Neural cell (in vitro differentiated cells): ENCODE measurements around the gene BNC2. TPM values are rescaled to one million over a fixed set of nuclear protein-coding genes. Genes with fewer than 3 reads are reported as not detected.

Source experiments
- H2AFZ ChIP-seq: fragments of 200-600, 300-800 bp; sonication (generic), shearing (Covaris generic); 2 replicates; pipeline ENCODE4 v1.6.0; 2014; ENCODE audit warnings: low read depth, mild to moderate bottlenecking, antibody characterized with exemption, low read length, moderate library complexity
- H3F3A ChIP-seq: fragments of 200-600 bp; shearing (Covaris generic); 2 replicates; pipeline ENCODE4 v1.6.1; 2016; ENCODE audit warnings: mild to moderate bottlenecking, moderate library complexity, mixed read lengths, antibody characterized with exemption, low read length; ENCODE audit not compliant: insufficient read depth, poor library complexity, severe bottlenecking
- H3K27ac ChIP-seq: fragments of 200-600, 300-800 bp; sonication (generic), shearing (Covaris generic); 2 replicates; pipeline ENCODE4 v1.5.1; 2014; ENCODE audit warnings: mild to moderate bottlenecking, low read length, moderate library complexity
- H3K27me3 ChIP-seq: fragments of 300-800, 200-600 bp; sonication (generic), shearing (Covaris generic); 2 replicates; pipeline ENCODE4 v1.6.0; 2014; ENCODE audit warnings: mild to moderate bottlenecking, low read depth, low read length, moderate library complexity; ENCODE audit not compliant: insufficient read depth
- H3K36me3 ChIP-seq: fragments of 300-800, 200-600 bp; sonication (generic), shearing (Covaris generic); 2 replicates; pipeline ENCODE4 v1.5.1; 2014; ENCODE audit warnings: mild to moderate bottlenecking, antibody characterized with exemption, low read length, moderate library complexity; ENCODE audit not compliant: insufficient read depth
- H3K4me2 ChIP-seq: fragments of 300-800, 200-600 bp; sonication (generic), shearing (Covaris generic); 2 replicates; pipeline ENCODE4 v1.6.0; 2014; ENCODE audit warnings: mild to moderate bottlenecking, low read length
- H3K4me3 ChIP-seq: fragments of 300-800, 200-600 bp; sonication (generic), shearing (Covaris generic); 2 replicates; pipeline ENCODE4 v1.5.1; 2014; ENCODE audit warnings: mild to moderate bottlenecking, low read length, moderate library complexity
- H3K79me2 ChIP-seq: fragments of 200-600 bp; shearing (Covaris generic); replicated peaks from 2 replicates; pipeline ENCODE4 v1.6.0; 2014; ENCODE audit warnings: mild to moderate bottlenecking, low read length, moderate library complexity; ENCODE audit not compliant: insufficient read depth
- H3K9ac ChIP-seq: fragments of 300-800, 200-600 bp; sonication (generic), shearing (Covaris generic); 2 replicates; pipeline ENCODE4 v1.6.1; 2016; ENCODE audit warnings: mild to moderate bottlenecking, low read length, mixed read lengths
- H3K9me2 ChIP-seq: fragments of 200-600 bp; shearing (Covaris generic); 2 replicates; pipeline ENCODE4 v1.6.1; 2016; ENCODE audit warnings: mild to moderate bottlenecking, low read length, mixed read lengths; ENCODE audit not compliant: insufficient read depth
- H3K9me3 ChIP-seq: fragments of 200-600, 300-800 bp; sonication (generic), shearing (Covaris generic); 2 replicates; pipeline ENCODE4 v1.6.1; 2016; ENCODE audit warnings: mild to moderate bottlenecking, mixed run types, low read length, moderate library complexity, mixed read lengths
- H4K20me1 ChIP-seq: fragments of 200-600 bp; shearing (Covaris generic); 2 replicates; pipeline ENCODE4 v1.6.1; 2016; ENCODE audit warnings: mild to moderate bottlenecking, mixed run types; ENCODE audit not compliant: insufficient read depth
- EP300 ChIP-seq: fragments of 450-650 bp; conservative IDR thresholded peaks from 2 replicates; pipeline ENCODE4 v1.6.1; 2014; ENCODE audit warnings: antibody characterized with exemption, mild to moderate bottlenecking, moderate library complexity; ENCODE audit not compliant: poor library complexity, severe bottlenecking
- EZH2 ChIP-seq: fragments of 200-600, 300-800 bp; shearing (Covaris generic), sonication (generic); IDR thresholded peaks from 2 replicates; pipeline ENCODE4 v1.6.1; 2014; ENCODE audit warnings: antibody characterized with exemption, low read length, borderline replicate concordance, mild to moderate bottlenecking; ENCODE audit not compliant: insufficient read depth, poor library complexity, severe bottlenecking
- MXI1 ChIP-seq: fragments of 450-650 bp; conservative IDR thresholded peaks from 2 replicates; pipeline ENCODE4 v1.6.1; 2014; ENCODE audit warnings: antibody characterized with exemption, mild to moderate bottlenecking; ENCODE audit not compliant: poor library complexity, severe bottlenecking
- POLR2AphosphoS5 ChIP-seq: IDR thresholded peaks from 2 replicates; pipeline ENCODE4 v1.6.1; 2012
- RAD21 ChIP-seq: fragments of 450-650 bp; conservative IDR thresholded peaks from 2 replicates; pipeline ENCODE4 v1.6.1; 2014; ENCODE audit warnings: antibody characterized with exemption, mild to moderate bottlenecking, moderate library complexity
- SMC3 ChIP-seq: fragments of 450-650 bp; conservative IDR thresholded peaks from 2 replicates; pipeline ENCODE4 v1.6.1; 2014; ENCODE audit warnings: antibody characterized with exemption, mild to moderate bottlenecking, moderate library complexity; ENCODE audit not compliant: poor library complexity
- TAF1 ChIP-seq: IDR thresholded peaks from 2 replicates; pipeline ENCODE4 v1.6.1; 2012; ENCODE audit warnings: low read depth
- polyA plus RNA-seq: library from polyadenylated mRNA; depleted of rRNA; stranded (reverse); fragments of >200 nt; gene quantifications from 2 replicates; pipeline ENCODE4 v1.2.3, GENCODE V29; 2014
- TF ChIP-seq, protein P1 (sequence below): fragments of 450-650 bp; IDR thresholded peaks from 2 replicates; pipeline ENCODE4 v1.5.1; 2014; ENCODE audit warnings: antibody characterized with exemption, mild to moderate bottlenecking, moderate library complexity; ENCODE audit not compliant: poor library complexity, severe bottlenecking
- TF ChIP-seq, protein P2 (sequence below): IDR thresholded peaks from 2 replicates; pipeline ENCODE4 v1.6.1; 2012; ENCODE audit warnings: borderline replicate concordance

Gene BNC2
- polyA plus RNA-seq, 1 donor from 2014 or later: 1.3 TPM

DNA sequence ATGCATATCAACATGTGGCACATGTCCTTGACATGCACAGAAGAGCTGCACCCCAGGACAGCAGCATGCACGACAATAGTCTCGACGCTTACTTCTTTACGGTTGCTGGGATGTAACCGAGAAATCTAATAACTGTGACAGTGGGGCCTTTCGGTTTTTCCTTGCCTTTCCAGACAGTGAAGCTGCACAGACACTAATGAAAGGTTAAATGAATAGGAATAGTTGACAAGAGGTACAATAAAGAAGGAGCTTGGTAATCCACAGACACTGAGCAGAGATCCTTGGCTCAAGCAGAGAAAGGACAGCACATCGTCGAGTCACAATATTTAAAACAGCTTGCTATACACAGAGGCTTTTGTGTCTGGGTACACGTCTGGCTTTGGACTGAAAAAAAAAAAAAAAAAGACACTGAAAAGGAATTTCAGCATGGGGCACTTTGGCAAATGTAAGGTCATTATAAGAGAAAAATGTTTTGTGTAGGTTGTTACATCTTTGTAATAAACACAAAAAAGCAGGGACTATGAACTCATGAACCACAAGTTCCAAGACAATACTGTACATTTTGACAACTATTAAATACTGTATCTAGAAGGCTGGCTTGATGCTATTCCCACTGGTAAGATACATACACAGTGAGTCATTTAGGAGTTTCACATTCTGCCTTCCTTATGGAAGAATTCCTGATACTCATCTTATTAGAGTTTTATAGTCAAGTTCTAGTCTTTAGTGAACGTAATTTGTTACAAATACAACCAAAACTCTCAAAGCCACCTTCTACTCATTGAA, 5.6 kb downstream of the BNC2 start:
- Histone ChIP-seq H3K9ac (no peak overlapping the region), H3K27ac (no peak overlapping the region), H3K79me2 (no peaks in the 10 kb centered on the region), H3F3A (no peaks in the 10 kb centered on the region), H3K9me2 (no peaks in the 10 kb centered on the region), H2AFZ (no peak overlapping the region), H4K20me1 (no peaks in the 10 kb centered on the region), H3K4me2 (no peak overlapping the region), H3K27me3 (peaks cover 38% of the 10 kb centered on the region), H3K9me3 (no peaks in the 10 kb centered on the region), H3K36me3 (no peaks in the 10 kb centered on the region), H3K4me3 (no peak overlapping the region)
- TF ChIP-seq, protein P1, sequence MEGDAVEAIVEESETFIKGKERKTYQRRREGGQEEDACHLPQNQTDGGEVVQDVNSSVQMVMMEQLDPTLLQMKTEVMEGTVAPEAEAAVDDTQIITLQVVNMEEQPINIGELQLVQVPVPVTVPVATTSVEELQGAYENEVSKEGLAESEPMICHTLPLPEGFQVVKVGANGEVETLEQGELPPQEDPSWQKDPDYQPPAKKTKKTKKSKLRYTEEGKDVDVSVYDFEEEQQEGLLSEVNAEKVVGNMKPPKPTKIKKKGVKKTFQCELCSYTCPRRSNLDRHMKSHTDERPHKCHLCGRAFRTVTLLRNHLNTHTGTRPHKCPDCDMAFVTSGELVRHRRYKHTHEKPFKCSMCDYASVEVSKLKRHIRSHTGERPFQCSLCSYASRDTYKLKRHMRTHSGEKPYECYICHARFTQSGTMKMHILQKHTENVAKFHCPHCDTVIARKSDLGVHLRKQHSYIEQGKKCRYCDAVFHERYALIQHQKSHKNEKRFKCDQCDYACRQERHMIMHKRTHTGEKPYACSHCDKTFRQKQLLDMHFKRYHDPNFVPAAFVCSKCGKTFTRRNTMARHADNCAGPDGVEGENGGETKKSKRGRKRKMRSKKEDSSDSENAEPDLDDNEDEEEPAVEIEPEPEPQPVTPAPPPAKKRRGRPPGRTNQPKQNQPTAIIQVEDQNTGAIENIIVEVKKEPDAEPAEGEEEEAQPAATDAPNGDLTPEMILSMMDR: no peak
- TF ChIP-seq EP300: peak; percentile 14

DNA sequence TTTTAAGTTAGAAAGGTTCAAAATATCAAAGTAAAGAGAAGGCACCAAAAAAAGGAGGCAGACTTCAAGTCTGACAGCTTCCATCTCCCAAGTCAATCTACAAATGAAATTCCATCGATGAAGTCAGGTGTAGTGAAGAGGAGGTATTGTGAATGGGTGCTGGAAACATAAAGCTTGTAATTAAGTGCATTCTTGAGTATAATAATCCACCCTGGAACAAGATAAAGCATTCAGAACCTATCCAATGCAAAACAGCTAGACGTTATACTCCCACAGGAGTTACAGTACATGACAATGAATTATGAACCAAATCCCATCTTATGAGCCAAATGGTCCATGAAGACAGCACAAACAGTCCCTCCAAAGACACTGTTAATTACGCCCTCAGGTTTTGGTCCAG, 22.3 kb downstream of the BNC2 start:
- Histone ChIP-seq H3K27ac (no peak overlapping the region), H3K79me2 (no peaks in the 10 kb centered on the region), H3K9me2 (no peaks in the 10 kb centered on the region), H2AFZ (no peak overlapping the region), H3F3A (no peaks in the 10 kb centered on the region), H3K4me2 (no peak overlapping the region), H3K9ac (no peak overlapping the region), H3K9me3 (no peaks in the 10 kb centered on the region), H3K4me3 (no peak overlapping the region), H3K36me3 (no peaks in the 10 kb centered on the region), H3K27me3 (no peaks in the 10 kb centered on the region), H4K20me1 (no peaks in the 10 kb centered on the region)
- TF ChIP-seq MXI1: no peak
- no peak for TF ChIP-seq SMC3
- no peak for TF ChIP-seq POLR2AphosphoS5
- TF ChIP-seq RAD21: no peak
- no peak for TF ChIP-seq EP300
- TF ChIP-seq, protein P1: no peak

DNA sequence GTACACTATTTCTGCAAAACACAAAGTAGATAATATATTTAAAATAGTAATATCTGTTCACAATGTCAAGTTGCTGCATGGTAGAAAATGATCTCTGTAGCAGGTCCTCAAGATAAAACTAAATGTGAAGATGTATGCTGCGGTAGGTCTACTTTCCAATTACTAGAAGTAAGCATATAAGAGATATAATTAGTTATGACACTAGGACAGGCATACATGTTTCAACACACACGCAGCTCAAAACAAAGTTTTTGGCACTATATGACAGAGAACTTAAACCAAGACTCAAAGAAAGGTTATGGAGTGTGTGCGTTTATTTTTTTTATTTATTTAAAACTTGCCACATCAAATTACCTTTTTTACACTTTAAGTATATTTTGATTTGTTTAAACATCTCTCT, 23.5 kb downstream of the BNC2 start:
- Histone ChIP-seq H3K79me2 (no peaks in the 10 kb centered on the region), H3K27me3 (no peaks in the 10 kb centered on the region), H3K27ac (no peak overlapping the region)

More for the DNA sequence above, 23.5 kb downstream of the BNC2 start:
- no peak overlapping the region for H3K9ac ChIP-seq
- H3K4me3 ChIP-seq: no peak overlapping the region
- H3K36me3 ChIP-seq: no peaks in the 10 kb centered on the region
- H3F3A ChIP-seq: no peaks in the 10 kb centered on the region
- H2AFZ ChIP-seq: no peak overlapping the region
- no peaks in the 10 kb centered on the region for H4K20me1 ChIP-seq
- H3K9me3 ChIP-seq: no peaks in the 10 kb centered on the region
- no peaks in the 10 kb centered on the region for H3K9me2 ChIP-seq
- H3K4me2 ChIP-seq: no peak overlapping the region
- TF ChIP-seq SMC3 (no peak), TAF1 (no peak), RAD21 (no peak), EZH2 (no peak), MXI1 (no peak), EP300 (no peak), POLR2AphosphoS5 (no peak)
- TF ChIP-seq, protein P2, sequence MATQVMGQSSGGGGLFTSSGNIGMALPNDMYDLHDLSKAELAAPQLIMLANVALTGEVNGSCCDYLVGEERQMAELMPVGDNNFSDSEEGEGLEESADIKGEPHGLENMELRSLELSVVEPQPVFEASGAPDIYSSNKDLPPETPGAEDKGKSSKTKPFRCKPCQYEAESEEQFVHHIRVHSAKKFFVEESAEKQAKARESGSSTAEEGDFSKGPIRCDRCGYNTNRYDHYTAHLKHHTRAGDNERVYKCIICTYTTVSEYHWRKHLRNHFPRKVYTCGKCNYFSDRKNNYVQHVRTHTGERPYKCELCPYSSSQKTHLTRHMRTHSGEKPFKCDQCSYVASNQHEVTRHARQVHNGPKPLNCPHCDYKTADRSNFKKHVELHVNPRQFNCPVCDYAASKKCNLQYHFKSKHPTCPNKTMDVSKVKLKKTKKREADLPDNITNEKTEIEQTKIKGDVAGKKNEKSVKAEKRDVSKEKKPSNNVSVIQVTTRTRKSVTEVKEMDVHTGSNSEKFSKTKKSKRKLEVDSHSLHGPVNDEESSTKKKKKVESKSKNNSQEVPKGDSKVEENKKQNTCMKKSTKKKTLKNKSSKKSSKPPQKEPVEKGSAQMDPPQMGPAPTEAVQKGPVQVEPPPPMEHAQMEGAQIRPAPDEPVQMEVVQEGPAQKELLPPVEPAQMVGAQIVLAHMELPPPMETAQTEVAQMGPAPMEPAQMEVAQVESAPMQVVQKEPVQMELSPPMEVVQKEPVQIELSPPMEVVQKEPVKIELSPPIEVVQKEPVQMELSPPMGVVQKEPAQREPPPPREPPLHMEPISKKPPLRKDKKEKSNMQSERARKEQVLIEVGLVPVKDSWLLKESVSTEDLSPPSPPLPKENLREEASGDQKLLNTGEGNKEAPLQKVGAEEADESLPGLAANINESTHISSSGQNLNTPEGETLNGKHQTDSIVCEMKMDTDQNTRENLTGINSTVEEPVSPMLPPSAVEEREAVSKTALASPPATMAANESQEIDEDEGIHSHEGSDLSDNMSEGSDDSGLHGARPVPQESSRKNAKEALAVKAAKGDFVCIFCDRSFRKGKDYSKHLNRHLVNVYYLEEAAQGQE: no peak
- TF ChIP-seq, protein P1: no peak
